Vagina (tissue), 2 donors: Measurements from ENCODE around the gene DNAH10. TPM values are rescaled to one million over a fixed set of nuclear protein-coding genes. Genes with fewer than 3 reads are reported as not detected.
A peak's percentile ranks its signal among the peaks of the same experiment; 100 is the strongest.

Source experiments
- DNase-seq, 2 donors: peaks; one replicate each; pipeline ENCODE4 v3.0.0-alpha.2; 2017; ENCODE audit errors: extremely low spot score in 2 of 2
- H3K27ac ChIP-seq: fragments of 200-600 bp; sonication (generic); one replicate; pipeline ENCODE4 v1.5.1; 2019
- H3K27me3 ChIP-seq: fragments of 200-600 bp; sonication (generic); one replicate; pipeline ENCODE4 v1.5.1; 2019
- H3K36me3 ChIP-seq, 2 donors: fragments of 200-600 bp; sonication (generic); one replicate each; pipeline ENCODE4 v1.5.1; 2017 to 2019
- H3K4me1 ChIP-seq: fragments of 200-600 bp; sonication (generic); one replicate; pipeline ENCODE4 v1.5.1; 2019
- H3K4me3 ChIP-seq, 2 donors: fragments of 200-600 bp; sonication (generic); 1 replicate in 1 of 2; 2 replicates in 1 of 2; pipeline ENCODE4 v1.5.1; 2016 to 2019
- H3K9me3 ChIP-seq: fragments of 200-600 bp; sonication (generic); one replicate; pipeline ENCODE4 v1.5.1; 2019
- CTCF ChIP-seq, 3 experiments: fragments of 450-650 bp in 2 of 3; fragments of 200-600 bp in 1 of 3; sonication (generic) in 1 of 3; IDR thresholded peaks; one replicate each; pipeline ENCODE4 v1.5.1; 2017 to 2019; ENCODE audit warnings: antibody characterized with exemption in 3 of 3, mild to moderate bottlenecking in 2 of 3, moderate library complexity in 2 of 3
- POLR2A ChIP-seq, 2 donors: fragments of 450-650 bp; IDR thresholded peaks; one replicate each; pipeline ENCODE4 v1.6.1; 2017; ENCODE audit warnings: antibody characterized with exemption in 2 of 2, mild to moderate bottlenecking in 2 of 2, moderate library complexity in 2 of 2
- POLR2AphosphoS5 ChIP-seq, 2 donors: sonication (generic); formaldehyde crosslinking; IDR thresholded peaks; one replicate each; pipeline ENCODE4 v1.9.0; 2017; ENCODE audit warnings: antibody characterized with exemption in 2 of 2, mild to moderate bottlenecking in 2 of 2, low read depth in 1 of 2; ENCODE audit not compliant: insufficient read depth in 1 of 2
- intact Hi-C: fragments of 100-400 bp; cut with DNase I; formaldehyde crosslinking; loops from one replicate; pipeline ENCODE4 v1.15.1; 2023
- total RNA-seq: library from RNA; depleted of rRNA; stranded (reverse); fragments of >200 nt; gene quantifications from one replicate; pipeline ENCODE4 v1.2.3, GENCODE V29; 2016

Gene DNAH10
- total RNA-seq, 1 donor from 2014 or later, result not detected

GRCh38 chr12:123794027-123794426, 31.9 kb downstream of the DNAH10 start:
- Histone ChIP-seq H3K36me3 (no peaks in the 10 kb centered on the region), H3K4me1 (no peaks in the 10 kb centered on the region), H3K27ac (no peak overlapping the region), H3K27me3 (no peaks in the 10 kb centered on the region), H3K9me3 (no peaks in the 10 kb centered on the region), H3K4me3 (no peak overlapping the region)
- intact Hi-C loops, result no loop called here
- DNase-seq, result no peak
- no peak for TF ChIP-seq POLR2A (IDR thresholded peaks at IDR 0.05)
- TF ChIP-seq POLR2AphosphoS5 (IDR thresholded peaks at IDR 0.05; ENCODE audit: insufficient read depth in 1 of 2, low read depth in 1 of 2), result no peak
- TF ChIP-seq CTCF (IDR thresholded peaks at IDR 0.05), result no peak

GRCh38 chr12:123798518-123798917, 36.4 kb downstream of the DNAH10 start:
- no peak for DNase-seq
- intact Hi-C loops, result no loop called here
- no peaks in the 10 kb centered on the region for H3K36me3 ChIP-seq
- no peaks in the 10 kb centered on the region for H3K9me3 ChIP-seq
- no peaks in the 10 kb centered on the region for H3K27me3 ChIP-seq
- H3K4me3 ChIP-seq, result no peak overlapping the region
- TF ChIP-seq POLR2AphosphoS5 (IDR thresholded peaks at IDR 0.05; ENCODE audit: insufficient read depth in 1 of 2, low read depth in 1 of 2) (no peak), POLR2A (IDR thresholded peaks at IDR 0.05) (no peak), CTCF (IDR thresholded peaks at IDR 0.05) (no peak)
- H3K4me1 ChIP-seq, result no peaks in the 10 kb centered on the region
- no peak overlapping the region for H3K27ac ChIP-seq

- intact Hi-C loops, result no loop called here
- TF ChIP-seq POLR2A (IDR thresholded peaks at IDR 0.05) (no peak), POLR2AphosphoS5 (IDR thresholded peaks at IDR 0.05; ENCODE audit: insufficient read depth in 1 of 2, low read depth in 1 of 2) (no peak), CTCF (IDR thresholded peaks at IDR 0.05) (no peak)
- Histone ChIP-seq H3K27ac (no peak overlapping the region), H3K9me3 (no peaks in the 10 kb centered on the region), H3K4me1 (no peaks in the 10 kb centered on the region), H3K27me3 (no peaks in the 10 kb centered on the region), H3K4me3 (no peak overlapping the region), H3K36me3 (no peaks in the 10 kb centered on the region)
- DNase-seq, result no peak
Measured at GRCh38 chr12:123799227-123799626, 37.1 kb downstream of the DNAH10 start.

- no peak for TF ChIP-seq POLR2A (IDR thresholded peaks at IDR 0.05)
- peak in 1 of 3 experiments; percentile 13 for TF ChIP-seq CTCF (IDR thresholded peaks at IDR 0.05)
- no peaks in the 10 kb centered on the region for H3K27me3 ChIP-seq
- H3K9me3 ChIP-seq, result no peaks in the 10 kb centered on the region
- no peak overlapping the region for H3K27ac ChIP-seq
- no peaks in the 10 kb centered on the region for H3K4me1 ChIP-seq
- no peak overlapping the region for H3K4me3 ChIP-seq
- H3K36me3 ChIP-seq, result no peaks in the 10 kb centered on the region
- DNase-seq, result no peak
- intact Hi-C loops, result no loop called here
Measured at GRCh38 chr12:123801573-123802178, 39.6 kb downstream of the DNAH10 start.

- Histone ChIP-seq H3K4me1 (no peaks in the 10 kb centered on the region), H3K27ac (no peak overlapping the region), H3K27me3 (no peaks in the 10 kb centered on the region), H3K4me3 (no peak overlapping the region), H3K9me3 (no peaks in the 10 kb centered on the region), H3K36me3 (no peaks in the 10 kb centered on the region)
- DNase-seq, result no peak
- no peak for TF ChIP-seq POLR2AphosphoS5 (IDR thresholded peaks at IDR 0.05; ENCODE audit: insufficient read depth in 1 of 2, low read depth in 1 of 2)
- TF ChIP-seq CTCF (IDR thresholded peaks at IDR 0.05), result no peak
- TF ChIP-seq POLR2A (IDR thresholded peaks at IDR 0.05), result no peak
- intact Hi-C loops, result no loop called here
Measured at GRCh38 chr12:123805173-123805572, 43.1 kb downstream of the DNAH10 start.
